HG02885 (cell line): Measurements from ENCODE around the gene KATNB1.
A peak's percentile ranks its signal among the peaks of the same experiment; 100 is the strongest.
"Not testable (repeated sequence)": the region's sequence is repeated elsewhere in the genome, so short reads cannot be mapped to it uniquely, and the experiment has no call there.

ENCODE experiments used
- ATAC-seq: cut with Tn5 transposase; IDR thresholded peaks from one replicate; pipeline ENCODE4 v1.9.1; 2021; ENCODE audit warnings: mild to moderate bottlenecking; ENCODE audit not compliant: unreplicated experiment, poor library complexity

The KATNB1 gene

GRCh38 chr16:57700781-57701551, 34.6 kb upstream of the KATNB1 start:
- ATAC-seq: no peak

GRCh38 chr16:57701759-57702371, 33.7 kb upstream of the KATNB1 start:
- ATAC-seq: no peak

- ATAC-seq: no peak
Observed at GRCh38 chr16:57703416-57704010, 32.1 kb upstream of the KATNB1 start.

GRCh38 chr16:57704011-57704904, 31.3 kb upstream of the KATNB1 start:
- ATAC-seq: no peak

GRCh38 chr16:57704905-57705852, 30.4 kb upstream of the KATNB1 start:
- no peak for ATAC-seq

- no peak for ATAC-seq
Observed at GRCh38 chr16:57706717-57707116, 28.9 kb upstream of the KATNB1 start.

- no peak for ATAC-seq
Observed at GRCh38 chr16:57707331-57707730, 28.2 kb upstream of the KATNB1 start.

GRCh38 chr16:57708168-57708567, 27.4 kb upstream of the KATNB1 start:
- ATAC-seq: no peak

GRCh38 chr16:57709663-57710062, 25.9 kb upstream of the KATNB1 start:
- no peak for ATAC-seq

GRCh38 chr16:57711346-57711745, 24.2 kb upstream of the KATNB1 start:
- ATAC-seq: no peak

- no peak for ATAC-seq
Observed at GRCh38 chr16:57711993-57712392, 23.6 kb upstream of the KATNB1 start.

GRCh38 chr16:57712569-57712968, 23.0 kb upstream of the KATNB1 start:
- ATAC-seq: not testable (repeated sequence)

GRCh38 chr16:57713596-57713995, 22.0 kb upstream of the KATNB1 start:
- ATAC-seq: no peak

- ATAC-seq: no peak
Observed at GRCh38 chr16:57714047-57714446, 21.5 kb upstream of the KATNB1 start.

GRCh38 chr16:57720142-57720575, 15.4 kb upstream of the KATNB1 start:
- ATAC-seq: peak; percentile 45

GRCh38 chr16:57721356-57722209, 14.0 kb upstream of the KATNB1 start:
- no peak for ATAC-seq

- no peak for ATAC-seq
Observed at GRCh38 chr16:57722210-57722499, 13.4 kb upstream of the KATNB1 start.

- ATAC-seq: no peak
Observed at GRCh38 chr16:57722651-57723050, 12.9 kb upstream of the KATNB1 start.

- ATAC-seq: no peak
Observed at GRCh38 chr16:57723170-57723569, 12.4 kb upstream of the KATNB1 start.
